HG03575 (cell line): Measurements from ENCODE around the gene CYGB.
"Not testable (repeated sequence)": the region's sequence is repeated elsewhere in the genome, so short reads cannot be mapped to it uniquely, and the experiment has no call there.

Experiments used
- ATAC-seq: cut with Tn5 transposase; IDR thresholded peaks from one replicate; pipeline ENCODE4 v1.9.1; 2021; ENCODE audit not compliant: unreplicated experiment, insufficient number of reproducible peaks, low FRiP score; ENCODE audit errors: extremely low read depth

Gene CYGB

GRCh38 chr17:76511668-76512365, 25.7 kb downstream of the CYGB start:
- no peak for ATAC-seq

GRCh38 chr17:76510831-76511244, 26.7 kb downstream of the CYGB start:
- ATAC-seq, result no peak

GRCh38 chr17:76508472-76509063, 28.9 kb downstream of the CYGB start:
- ATAC-seq, result not testable (repeated sequence)

GRCh38 chr17:76506408-76507345, 30.8 kb downstream of the CYGB start:
- no peak for ATAC-seq

GRCh38 chr17:76504117-76504516, 33.4 kb downstream of the CYGB start:
- no peak for ATAC-seq

- no peak for ATAC-seq
These were observed 34.9 kb downstream of the CYGB start for GRCh38 chr17:76502341-76503211.

GRCh38 chr17:76501827-76502307, 35.6 kb downstream of the CYGB start:
- no peak for ATAC-seq

GRCh38 chr17:76501018-76501826, 36.3 kb downstream of the CYGB start, which contains the start of gene RHBDF2:
Gene RHBDF2 (minus strand): TSS chr17:76501423. CDS start chr17:76481524, 19,899 bp downstream.
- no peak for ATAC-seq

GRCh38 chr17:76500747-76501017, 36.8 kb downstream of the CYGB start:
- no peak for ATAC-seq

- no peak for ATAC-seq
These were observed 37.3 kb downstream of the CYGB start for GRCh38 chr17:76500074-76500746.

- no peak for ATAC-seq
These were observed 38.2 kb downstream of the CYGB start for GRCh38 chr17:76499267-76499667.

GRCh38 chr17:76498876-76499251, 38.6 kb downstream of the CYGB start:
- no peak for ATAC-seq

GRCh38 chr17:76497979-76498875, 39.3 kb downstream of the CYGB start:
- ATAC-seq, result no peak

GRCh38 chr17:76497699-76497978, 39.9 kb downstream of the CYGB start:
- no peak for ATAC-seq

GRCh38 chr17:76496464-76496863, 41.0 kb downstream of the CYGB start:
- no peak for ATAC-seq

- ATAC-seq, result no peak
These were observed 41.7 kb downstream of the CYGB start for GRCh38 chr17:76495663-76496400.
